Stimulated activated CD8-positive, alpha-beta memory T cell treated with anti-CD3 and anti-CD28 coated beads, Interleukin-12 subunit alpha, Interleukin-12 subunit beta, amount 100 ng/mL, for 1 hour (primary cell): ENCODE results near the gene GFRA3.
"Not testable (repeated sequence)": the region's sequence is repeated elsewhere in the genome, so short reads cannot be mapped to it uniquely, and the experiment has no call there.

Experiments used
- DNase-seq: peaks from one replicate; pipeline ENCODE4 v3.0.0-alpha.2; 2020; ENCODE audit warnings: low read depth

GFRA3 gene

GRCh38 chr5:138274189-138274853 is at the start of gene GFRA3:
GFRA3 (minus strand) TSS chr5:138274621; CDS start chr5:138274424, 197 bp downstream.
- no peak for DNase-seq

- DNase-seq: not testable (repeated sequence)
These were observed 43.8 kb upstream of the GFRA3 start for GRCh38 chr5:138318211-138318610.

- DNase-seq: no peak
These were observed 41.9 kb upstream of the GFRA3 start for GRCh38 chr5:138316355-138316754.

GRCh38 chr5:138315751-138316278 is 41.4 kb upstream of the GFRA3 start:
- DNase-seq: no peak

- no peak for DNase-seq
These were observed 31.4 kb upstream of the GFRA3 start for GRCh38 chr5:138305797-138306196.

- DNase-seq: no peak
These were observed 29.0 kb upstream of the GFRA3 start for GRCh38 chr5:138303372-138303771.

GRCh38 chr5:138289296-138289695 is 14.9 kb upstream of the GFRA3 start:
- no peak for DNase-seq

- DNase-seq: no peak
These were observed 12.8 kb upstream of the GFRA3 start for GRCh38 chr5:138287246-138287645.

- no peak for DNase-seq
These were observed 8.7 kb upstream of the GFRA3 start for GRCh38 chr5:138282920-138283742.

GRCh38 chr5:138280915-138281314 is 6.5 kb upstream of the GFRA3 start:
- no peak for DNase-seq

- DNase-seq: no peak
These were observed 2.1 kb upstream of the GFRA3 start for GRCh38 chr5:138276402-138277054.

- no peak for DNase-seq
These were observed 1.5 kb upstream of the GFRA3 start for GRCh38 chr5:138275895-138276294.

GRCh38 chr5:138275379-138275782 is 960 bp upstream of the GFRA3 start:
- DNase-seq: no peak

GRCh38 chr5:138273834-138274188 is 610 bp downstream of the GFRA3 start:
- no peak for DNase-seq

- DNase-seq: no peak
These were observed 1.7 kb downstream of the GFRA3 start for GRCh38 chr5:138272681-138273080.

GRCh38 chr5:138271281-138271680 is 3.1 kb downstream of the GFRA3 start:
- no peak for DNase-seq

- no peak for DNase-seq
These were observed 10.2 kb downstream of the GFRA3 start for GRCh38 chr5:138264183-138264582.

- DNase-seq: no peak
These were observed 10.8 kb downstream of the GFRA3 start for GRCh38 chr5:138263581-138263980.

- DNase-seq: no peak
These were observed 15.6 kb downstream of the GFRA3 start for GRCh38 chr5:138258704-138259292.

- DNase-seq: no peak
These were observed 16.8 kb downstream of the GFRA3 start for GRCh38 chr5:138257583-138257982.

- DNase-seq: no peak
These were observed 21.5 kb downstream of the GFRA3 start for GRCh38 chr5:138252944-138253343.

GRCh38 chr5:138247800-138248199 is 26.6 kb downstream of the GFRA3 start:
- not testable (repeated sequence) for DNase-seq
